GM19395 (cell line): ENCODE results near the gene DDA1.
A peak's percentile ranks its signal among the peaks of the same experiment; 100 is the strongest.
"Not testable (repeated sequence)": the region's sequence is repeated elsewhere in the genome, so short reads cannot be mapped to it uniquely, and the experiment has no call there.

Experiments used
- ATAC-seq: cut with Tn5 transposase; IDR thresholded peaks from one replicate; pipeline ENCODE4 v1.9.1; 2021; ENCODE audit warnings: mild to moderate bottlenecking, moderate library complexity; ENCODE audit not compliant: unreplicated experiment

DDA1 gene

DNA sequence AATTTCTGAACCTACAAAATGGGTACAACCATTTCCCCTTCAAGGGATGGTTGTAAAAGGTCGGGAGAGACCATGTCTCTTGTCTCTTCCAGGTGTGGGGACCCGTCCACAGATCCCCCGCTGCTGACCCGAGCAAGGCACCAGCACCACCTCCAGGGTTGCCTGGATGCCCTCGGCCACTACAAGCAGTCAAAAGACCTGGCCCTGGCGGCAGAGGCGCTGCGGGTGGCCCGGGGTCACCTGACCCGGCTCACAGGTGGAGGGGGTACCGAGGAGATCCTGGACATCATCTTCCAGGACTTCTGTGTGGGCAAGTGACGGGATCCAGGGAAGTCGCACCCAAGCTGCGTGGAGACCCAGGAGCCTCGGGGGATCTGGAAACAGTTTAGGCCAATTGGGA lies 32.0 kb downstream of the DDA1 start:
- ATAC-seq: no peak

DNA sequence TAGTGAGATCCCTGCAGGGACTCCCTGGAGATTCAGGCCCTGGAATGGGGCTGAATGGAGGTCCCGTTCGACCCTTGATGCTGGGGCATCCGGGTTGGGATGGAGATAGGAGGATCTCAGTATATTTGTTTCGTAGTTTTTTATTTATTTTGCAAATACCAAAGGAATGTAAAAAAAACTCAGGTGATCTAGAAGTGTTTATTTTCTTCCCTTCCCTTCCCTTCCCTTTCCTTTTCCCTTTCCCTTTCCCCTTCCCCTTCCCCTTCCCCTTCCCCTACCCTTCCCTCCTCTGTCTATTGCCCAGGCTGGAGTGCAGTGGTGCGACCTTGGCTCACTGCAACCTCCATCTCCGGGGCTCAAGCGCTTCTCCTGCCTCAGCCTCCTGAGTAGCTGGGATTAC lies 32.5 kb downstream of the DDA1 start:
- ATAC-seq: no peak

DNA sequence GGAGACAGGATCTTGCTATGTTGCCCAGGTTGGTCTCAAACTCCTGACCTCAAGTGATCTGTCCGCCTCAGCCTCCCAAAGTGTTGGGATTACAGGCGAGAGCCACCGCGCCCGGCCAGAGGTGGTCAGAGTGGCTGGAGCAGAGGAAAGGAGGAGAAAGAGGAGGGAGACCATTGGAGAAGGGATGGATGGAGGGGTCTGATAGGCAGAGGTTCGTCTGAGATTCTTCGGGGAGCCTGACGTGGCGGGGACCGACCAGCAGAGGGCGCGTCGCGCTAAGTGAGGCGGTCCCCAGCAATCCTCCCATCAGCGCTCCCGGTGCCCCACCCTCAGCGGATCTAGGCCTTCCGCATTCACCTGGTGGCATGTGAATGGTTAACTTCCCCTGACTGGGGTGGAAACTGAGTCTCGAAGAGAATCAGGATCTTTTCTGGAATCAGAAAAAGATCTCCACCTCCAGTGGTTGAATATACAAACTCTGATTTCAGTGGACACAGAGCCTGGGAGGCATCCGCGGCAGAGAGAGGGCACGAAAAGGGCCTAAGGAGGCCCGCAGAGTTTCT lies 36.8 kb downstream of the DDA1 start:
- no peak for ATAC-seq

DNA sequence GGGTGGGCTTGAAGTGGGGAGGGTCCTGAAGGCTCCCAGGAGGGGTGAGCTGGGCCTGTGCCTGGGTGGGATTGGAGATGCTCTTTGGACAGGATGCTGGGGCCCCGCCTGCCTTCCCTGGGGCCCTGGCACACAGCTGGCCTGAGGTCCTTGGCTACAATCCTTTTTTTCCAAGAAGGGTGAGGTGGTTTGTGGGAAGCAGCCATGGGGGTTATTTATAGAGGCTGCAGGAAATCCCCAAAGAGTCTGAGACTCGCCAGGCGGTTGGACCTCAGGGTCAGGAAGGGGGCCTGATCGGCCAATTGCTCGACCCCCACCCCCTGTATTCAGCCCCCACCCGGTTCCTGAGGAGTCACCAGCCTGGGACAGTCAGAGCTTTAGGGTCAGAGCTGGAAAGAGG lies 38.0 kb downstream of the DDA1 start:
- ATAC-seq: no peak

DNA sequence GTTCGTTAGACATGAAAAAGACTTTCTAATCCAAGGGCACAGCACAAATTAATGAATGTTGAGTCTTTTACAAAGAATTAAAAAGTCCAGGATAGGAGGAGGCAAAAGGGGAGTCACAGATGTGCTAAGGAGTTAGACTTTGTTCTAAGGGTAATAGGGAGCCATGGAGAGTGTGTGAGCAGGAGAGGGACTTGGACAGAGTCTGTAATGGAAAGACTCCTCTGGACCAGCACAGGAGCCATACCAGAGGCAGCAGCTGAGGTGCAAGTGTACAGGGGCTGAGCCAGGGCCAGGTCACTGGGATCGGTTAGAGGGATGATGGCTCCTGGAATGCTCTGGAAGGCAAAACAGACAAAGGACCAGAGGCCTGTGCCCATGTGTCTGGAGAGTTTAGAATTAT lies 38.5 kb downstream of the DDA1 start:
- no peak for ATAC-seq

DNA sequence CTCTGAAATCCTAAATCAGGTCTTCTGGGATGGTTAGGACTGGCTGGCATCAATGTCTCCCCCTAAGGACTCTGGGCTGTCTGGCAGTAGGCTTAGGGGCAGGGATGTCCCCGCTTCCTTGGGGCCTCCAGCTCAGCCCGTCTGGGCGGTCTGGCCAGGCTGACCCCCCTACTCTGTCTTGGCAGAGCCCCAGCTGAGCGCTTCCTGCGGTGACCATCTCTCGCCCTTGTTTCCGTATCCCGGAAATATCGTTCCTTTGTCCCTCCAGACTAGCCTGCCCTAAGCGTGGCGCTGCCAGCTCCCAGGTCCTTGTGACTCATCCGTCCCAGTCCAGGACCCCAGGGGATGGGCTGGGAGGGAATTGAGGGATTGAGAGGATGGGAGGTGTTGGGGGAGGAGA lies 39.3 kb downstream of the DDA1 start:
- no peak for ATAC-seq

DNA sequence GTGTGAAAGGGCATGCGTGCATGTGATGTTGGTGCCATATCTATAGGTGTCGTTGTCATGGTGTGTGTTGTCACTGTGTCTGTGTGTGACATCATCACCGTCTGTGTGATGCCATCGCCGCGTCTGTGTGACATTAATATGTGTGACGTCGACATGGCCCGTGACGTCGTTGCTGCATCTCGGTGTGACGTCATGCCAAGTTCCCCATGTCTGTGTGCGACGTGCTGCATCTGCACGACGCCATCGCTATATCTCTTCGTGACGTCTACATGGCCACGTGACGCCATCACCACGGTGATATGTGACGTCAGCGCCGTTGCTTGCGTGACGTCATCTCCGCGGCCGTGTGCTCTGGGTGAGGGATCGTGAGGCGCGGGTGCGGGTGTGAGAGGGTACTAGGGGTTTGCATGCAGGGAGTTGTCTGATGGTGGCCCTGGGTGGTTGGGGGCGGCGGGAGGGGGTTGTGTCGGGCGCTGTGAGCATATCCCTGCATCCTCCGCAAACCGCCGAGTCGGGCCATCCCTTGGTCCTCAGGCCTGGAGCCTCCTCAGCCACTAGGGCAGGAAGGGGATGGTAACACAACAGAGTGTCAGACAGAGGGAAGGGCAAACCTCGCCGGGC lies 42.6 kb downstream of the DDA1 start:
- ATAC-seq: no peak

DNA sequence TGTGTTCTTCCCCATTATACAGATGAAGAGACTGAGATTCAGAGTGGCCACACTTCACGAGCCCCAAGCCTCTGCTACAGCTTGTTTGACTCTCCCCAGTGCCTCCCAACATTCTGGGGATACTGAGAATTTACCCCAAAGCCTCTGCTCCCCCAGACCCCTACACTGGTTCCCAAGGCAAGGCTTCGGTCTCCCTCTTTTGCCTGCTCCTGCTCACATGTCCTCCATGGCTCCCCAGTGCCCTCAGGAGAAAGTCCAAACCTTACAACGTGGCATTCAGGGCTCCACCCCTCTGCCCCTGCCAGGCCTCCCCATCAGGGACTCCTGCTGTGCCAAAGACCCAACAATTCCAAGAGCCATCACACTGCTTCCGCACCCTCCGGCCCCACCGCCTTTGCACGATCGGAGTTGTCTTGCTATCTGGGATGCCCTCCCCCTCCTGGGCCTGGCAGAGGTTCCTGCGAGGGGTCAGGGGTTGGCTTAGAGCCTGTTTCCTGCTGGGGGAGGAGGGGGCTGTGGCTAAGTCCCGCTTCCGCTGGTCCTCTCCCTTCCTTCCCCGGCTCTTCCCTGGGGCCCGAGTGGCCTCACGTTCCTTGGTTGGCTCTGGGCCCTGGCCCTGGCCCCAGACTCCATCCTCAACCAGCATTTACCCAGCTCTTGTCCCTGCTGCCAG lies 43.4 kb downstream of the DDA1 start:
- ATAC-seq: no peak

DNA sequence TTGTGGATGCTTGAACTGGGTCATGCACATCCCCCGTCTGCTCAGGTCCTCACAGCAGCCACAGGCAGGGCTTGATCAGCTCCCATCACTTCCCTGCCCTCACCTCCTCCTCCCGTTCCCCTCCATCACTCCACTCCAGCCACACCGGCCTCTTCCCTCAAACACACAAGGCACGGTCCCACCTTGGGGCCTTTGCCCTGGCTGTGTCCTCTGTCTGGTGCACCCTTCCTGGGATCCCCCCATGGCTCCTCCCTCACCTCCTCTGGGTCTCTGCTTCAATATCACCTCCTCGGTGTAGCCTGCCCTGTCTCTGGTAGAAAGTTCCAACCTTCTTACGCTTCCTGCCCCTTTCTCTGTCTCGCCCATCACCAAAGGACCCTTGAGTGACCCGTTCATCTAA lies 44.0 kb downstream of the DDA1 start:
- no peak for ATAC-seq

DNA sequence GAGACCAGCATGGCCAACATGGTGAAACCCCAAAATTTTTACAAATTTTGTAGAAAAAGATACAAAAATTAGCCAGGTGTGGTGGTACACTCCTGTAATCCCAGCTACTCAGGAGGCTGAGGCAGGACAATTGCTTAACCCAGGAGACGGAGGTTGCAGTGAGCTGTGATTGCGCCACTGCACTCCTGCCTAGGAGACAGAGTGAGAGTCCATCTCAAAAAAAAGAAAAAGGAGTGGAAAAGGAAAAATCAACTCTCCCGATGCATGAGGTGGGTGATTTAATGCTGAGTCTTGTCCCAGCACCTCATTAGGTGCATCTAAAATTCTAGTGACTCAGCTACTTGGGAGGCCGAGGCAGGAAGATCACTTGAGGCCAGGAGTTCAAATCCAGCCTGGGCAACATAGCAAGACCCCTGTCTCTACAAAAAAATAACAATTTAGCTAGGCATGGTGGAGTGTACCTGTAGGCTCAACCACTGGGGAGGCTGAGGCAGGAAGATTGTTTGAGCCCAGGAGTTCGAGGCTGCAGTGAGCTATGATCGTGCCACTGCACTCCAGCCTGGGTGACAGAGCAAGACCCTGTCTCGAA lies 47.8 kb downstream of the DDA1 start:
- ATAC-seq: no peak

DNA sequence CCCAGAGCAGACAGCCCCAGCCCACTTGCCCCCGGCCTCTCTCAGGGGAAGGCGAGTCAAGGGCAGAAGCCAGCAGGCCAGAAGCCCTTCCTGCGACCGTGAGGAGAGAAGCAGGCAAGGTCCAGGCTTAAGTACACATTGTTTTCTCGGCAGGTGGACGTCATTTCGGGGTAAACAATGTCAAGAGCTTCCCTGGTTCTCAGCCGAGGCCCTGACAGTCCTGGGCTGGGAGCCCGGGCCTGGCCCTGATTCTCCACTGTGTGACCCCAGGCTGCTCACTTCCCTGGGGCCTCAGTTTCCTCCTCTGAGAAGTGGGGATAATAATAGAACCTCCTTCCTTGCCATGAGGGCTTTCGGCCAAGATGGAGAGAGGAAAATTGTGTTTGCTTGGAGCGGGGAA lies 48.4 kb downstream of the DDA1 start:
- ATAC-seq: no peak

DNA sequence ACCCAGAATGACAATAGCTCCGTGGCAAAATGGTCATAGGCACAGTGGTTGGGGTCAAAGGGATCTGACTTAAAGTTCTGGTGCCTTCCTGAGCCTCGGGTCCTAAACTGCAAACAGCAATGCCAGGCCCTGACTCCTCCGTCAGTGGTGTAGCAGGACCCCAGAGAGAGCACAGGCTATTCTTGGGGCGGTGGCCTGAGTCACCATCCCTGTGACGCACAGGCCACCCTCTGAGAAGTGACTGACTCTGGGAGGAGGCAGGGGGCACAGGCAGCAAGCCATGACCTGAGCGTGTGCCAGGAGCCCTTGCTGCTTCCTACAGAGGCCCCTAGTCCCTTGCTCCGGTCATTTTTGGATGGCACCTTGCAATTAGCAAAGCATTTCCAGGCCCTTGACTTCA lies 49.0 kb downstream of the DDA1 start:
- ATAC-seq: no peak

DNA sequence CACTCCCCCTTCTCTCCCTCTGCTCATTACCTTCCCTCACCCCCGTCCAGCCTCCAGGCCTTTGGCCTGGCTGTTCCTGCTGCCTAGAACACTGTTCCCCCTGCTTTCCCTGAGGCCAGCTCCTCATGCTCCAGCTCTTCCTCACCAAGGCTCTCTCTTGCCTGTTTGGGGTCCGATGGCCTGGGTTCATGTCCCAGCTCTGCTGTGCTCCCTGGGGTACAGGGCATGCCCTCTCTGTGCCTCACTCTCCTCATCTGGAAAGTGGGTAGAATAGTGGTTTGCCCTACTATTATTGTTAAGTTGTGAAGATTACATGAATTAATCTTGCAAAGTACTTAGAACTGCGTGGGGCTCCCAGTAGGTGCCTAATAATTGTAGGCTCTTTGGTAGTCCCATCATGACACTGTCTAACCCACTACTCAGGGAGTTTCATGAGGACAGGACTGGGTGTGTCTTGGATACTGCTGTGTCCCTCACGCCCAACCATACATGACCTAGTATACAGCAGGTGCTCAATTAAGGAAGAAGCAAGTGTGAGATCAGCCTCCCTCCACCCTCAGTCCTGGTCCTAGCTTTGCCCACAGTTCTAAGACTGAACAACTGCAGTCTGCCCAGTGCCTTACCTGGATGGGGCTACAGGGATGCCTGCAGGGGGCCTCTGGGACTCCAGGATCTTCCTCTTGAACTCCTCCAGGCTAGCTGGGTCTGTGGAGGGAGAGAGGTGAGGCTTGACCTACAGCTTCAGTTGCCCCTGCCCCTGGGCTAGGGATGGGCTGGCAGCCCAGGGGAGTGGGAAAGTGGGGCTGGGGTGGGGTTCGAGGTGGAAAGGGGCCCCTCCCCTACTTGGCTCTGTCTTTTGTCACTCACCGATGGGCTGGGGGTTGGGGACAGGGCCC lies 50.8 kb downstream of the DDA1 start:
- no peak for ATAC-seq

DNA sequence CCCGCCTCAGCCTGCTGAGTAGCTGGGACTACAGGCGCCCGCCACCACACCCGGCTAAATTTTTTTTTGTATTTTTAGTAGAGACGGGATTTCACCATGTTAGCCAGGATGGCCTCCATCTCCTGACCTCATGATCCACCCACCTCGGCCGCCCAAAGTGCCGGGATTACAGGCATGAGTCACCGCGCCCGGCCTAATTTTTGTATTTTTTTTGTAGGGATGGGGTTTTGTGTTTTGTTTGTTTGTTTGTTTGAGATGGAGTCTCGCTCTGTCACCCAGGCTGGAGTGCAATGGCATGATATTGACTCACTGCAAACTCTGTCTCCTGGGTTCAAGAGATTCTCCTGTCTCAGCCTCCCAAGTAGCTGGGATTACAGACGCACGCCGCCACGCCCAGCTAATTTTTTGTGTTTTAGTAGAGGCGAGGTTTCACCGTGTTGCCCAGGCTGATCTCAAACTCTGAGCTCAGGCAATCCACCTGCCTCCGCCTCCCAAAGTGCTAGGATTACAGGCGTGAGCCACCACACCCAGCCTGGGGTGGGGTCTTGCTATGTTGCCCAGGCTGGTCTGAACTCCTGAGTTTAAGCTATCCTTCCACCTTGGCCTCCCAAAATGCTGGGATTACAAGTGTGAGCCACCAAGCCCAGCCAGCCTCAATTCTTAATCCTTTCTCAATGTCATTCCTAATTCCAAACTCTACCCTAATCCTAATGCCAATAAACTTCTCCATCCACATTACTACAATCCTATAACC lies 54.7 kb downstream of the DDA1 start:
- not testable (repeated sequence) for ATAC-seq

DNA sequence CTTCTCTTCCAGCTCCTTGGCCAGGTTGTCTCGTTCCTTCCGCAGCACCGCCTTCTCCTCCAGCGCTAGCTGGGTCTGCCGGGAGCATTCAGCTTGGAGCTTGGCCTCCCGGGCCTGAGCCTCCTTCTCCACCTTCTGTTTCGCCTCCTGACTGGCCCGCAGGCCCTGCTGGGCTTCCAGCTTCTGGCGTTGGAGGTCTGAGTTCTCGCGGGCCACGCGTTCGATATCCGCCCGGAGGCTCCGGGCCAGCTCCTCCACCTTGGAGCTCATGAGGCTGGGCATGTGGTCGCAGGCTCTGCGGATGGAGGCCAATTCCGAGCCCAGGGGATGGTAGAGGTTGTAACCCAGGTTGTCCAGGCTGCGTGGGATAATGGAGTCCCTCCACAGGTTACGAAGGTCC lies 56.0 kb downstream of the DDA1 start:
- no peak for ATAC-seq

DNA sequence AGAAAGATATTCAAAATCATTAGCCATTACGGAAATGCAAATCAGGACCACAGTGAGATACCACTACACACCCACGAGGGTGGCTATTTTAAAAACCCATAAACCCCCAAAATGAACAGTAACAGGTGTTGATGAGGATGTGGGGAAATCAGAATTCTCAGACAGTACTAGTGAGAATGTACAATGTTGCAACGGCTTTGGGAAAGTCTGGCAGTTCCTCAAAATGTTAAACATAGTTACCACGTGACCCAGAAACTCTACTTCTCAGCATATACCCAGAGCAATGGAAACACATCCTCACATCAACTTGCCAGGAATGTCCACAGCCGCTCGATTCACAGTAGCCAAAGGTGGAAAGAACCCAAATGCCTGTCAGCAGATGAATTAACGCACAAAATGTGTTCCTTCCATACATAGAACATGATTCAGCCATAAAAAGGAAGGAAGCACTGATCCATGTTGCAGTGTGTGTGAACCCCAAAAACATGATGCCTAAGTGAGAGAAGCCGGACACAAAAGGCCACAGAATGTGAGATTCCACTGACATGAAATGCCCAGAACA lies 60.7 kb downstream of the DDA1 start:
- peak; percentile 86 for ATAC-seq
